ENCODE measurements around the gene PCDHA13. TPM values are rescaled to one million over a fixed set of nuclear protein-coding genes. Genes with fewer than 3 reads are reported as not detected.
"Not testable (repeated sequence)": the region's sequence is repeated elsewhere in the genome, so short reads cannot be mapped to it uniquely, and the experiment has no call there.

PCDHA13 gene
- total RNA-seq, 8 experiments from 2014 or later, result 0.21 to 13.2 (median 2.3) TPM; not detected in 1

DNA sequence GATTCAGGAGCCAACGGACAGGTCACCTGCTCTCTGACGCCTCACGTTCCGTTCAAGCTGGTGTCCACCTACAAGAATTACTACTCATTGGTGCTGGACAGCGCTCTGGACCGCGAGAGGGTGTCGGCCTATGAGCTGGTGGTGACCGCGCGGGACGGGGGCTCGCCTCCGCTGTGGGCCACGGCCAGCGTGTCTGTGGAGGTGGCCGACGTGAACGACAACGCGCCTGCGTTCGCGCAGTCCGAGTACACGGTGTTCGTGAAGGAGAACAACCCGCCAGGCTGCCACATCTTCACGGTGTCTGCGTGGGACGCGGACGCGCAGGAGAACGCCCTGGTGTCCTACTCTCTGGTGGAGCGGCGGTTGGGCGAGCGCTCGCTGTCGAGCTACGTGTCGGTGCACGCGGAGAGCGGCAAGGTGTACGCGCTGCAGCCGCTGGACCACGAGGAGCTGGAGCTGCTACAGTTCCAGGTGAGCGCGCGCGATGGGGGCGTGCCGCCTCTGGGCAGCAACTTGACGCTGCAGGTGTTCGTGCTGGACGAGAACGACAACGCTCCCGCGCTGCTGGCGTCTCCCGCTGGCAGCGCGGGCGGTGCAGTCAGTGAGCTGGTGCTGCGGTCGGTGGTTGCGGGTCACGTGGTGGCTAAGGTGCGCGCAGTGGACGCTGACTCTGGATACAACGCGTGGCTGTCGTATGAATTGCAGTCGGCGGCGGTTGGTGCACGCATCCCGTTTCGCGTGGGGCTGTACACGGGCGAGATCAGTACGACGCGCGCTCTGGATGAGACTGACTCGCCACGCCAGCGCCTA lies 24.5 kb upstream of the PCDHA13 start:
- no peaks in the 10 kb centered on the region for H3K4me1 ChIP-seq (replicated peaks in 1 of 2)
- 57 to 96% (median 93%) methylated on average over 3 to 31 of the region's 94 CpGs; no CpG with 5 or more reads in 4 of the 10 experiments for WGBS, 10 experiments
- in situ Hi-C loops (cut with MboI; ENCODE audit: low pct_unique_long_range_greater_than_20kb in 2 of 9, low sequenced_read_pairs in 9 of 9, unreplicated experiment in 9 of 9), result loop anchor here in 1 of 9 experiments (25.0 kb wide), 1 partner anchor 180 kb away; no protein-coding TSS in a partner anchor
- H3K27ac ChIP-seq, result no peak overlapping the region
- no peak overlapping the region for H3K4me3 ChIP-seq
- no peak for ATAC-seq (replicated peaks in 6 of 8)

DNA sequence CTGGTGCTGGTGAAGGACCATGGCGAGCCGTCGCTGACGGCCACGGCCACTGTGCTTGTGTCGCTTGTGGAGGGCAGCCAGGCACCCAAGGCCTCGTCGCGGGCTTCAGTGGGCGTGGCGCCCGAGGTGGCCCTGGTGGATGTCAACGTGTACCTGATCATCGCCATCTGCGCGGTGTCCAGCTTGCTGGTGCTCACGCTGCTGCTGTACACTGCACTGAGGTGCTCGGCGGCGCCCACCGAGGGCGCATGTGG lies 24.0 kb upstream of the PCDHA13 start:
- 80 to 95% methylated on average over 1 to 11 of the region's 22 CpGs; no CpG with 5 or more reads in 8 of the 10 experiments for WGBS, 10 experiments
- ATAC-seq (replicated peaks in 6 of 8), result no peak
- Histone ChIP-seq H3K4me1 (replicated peaks in 1 of 2) (no peaks in the 10 kb centered on the region), H3K4me3 (no peak overlapping the region), H3K27ac (no peak overlapping the region)
- in situ Hi-C loops (cut with MboI; ENCODE audit: low pct_unique_long_range_greater_than_20kb in 2 of 9, low sequenced_read_pairs in 9 of 9, unreplicated experiment in 9 of 9), result loop anchor here in 1 of 9 experiments (25.0 kb wide), 1 partner anchor 179 kb away; no protein-coding TSS in a partner anchor

DNA sequence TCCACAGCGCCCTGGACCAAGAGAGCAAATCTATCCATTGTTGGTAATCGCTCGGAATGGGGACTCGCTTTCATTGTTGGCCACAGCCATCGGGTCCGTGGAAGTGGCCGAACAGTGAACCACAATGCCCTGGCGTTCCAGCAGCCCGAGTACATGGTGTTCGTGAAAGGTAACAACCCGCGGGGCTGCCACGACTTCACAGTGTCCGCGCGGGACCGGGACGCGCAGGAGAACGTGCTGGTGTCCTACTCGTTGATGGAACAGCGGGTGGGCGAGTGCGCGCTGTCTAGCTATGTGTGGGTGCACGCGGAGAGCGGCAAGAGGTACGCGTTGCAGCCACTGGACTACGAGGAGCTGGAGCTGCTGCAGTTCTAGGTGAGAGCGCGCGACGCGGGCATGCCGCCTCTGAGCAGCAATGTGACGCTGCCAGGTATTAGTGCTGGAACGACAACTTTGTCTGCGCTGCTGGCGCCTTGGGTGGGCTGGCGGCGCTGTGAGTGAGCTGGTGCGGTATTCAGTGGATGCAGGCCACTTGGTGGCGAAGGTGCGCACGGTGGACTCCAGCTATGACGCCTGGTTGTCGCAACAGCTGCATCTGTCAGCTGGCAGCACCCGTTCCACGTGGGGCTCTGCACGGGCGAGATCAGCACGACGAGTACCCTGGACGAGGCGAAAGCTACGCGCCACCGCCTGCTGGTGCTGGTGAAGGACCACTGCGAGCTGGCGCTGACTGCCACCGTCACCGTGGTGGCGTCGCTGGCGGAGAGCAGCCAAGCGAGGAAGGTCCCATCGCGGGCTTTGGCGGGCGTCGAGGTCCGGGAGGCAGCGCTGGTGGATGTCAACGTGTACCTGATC lies 19.3 kb upstream of the PCDHA13 start:
- no peak for ATAC-seq (replicated peaks in 6 of 8)
- no peaks in the 10 kb centered on the region for H3K4me1 ChIP-seq (replicated peaks in 1 of 2)
- no peak overlapping the region for H3K4me3 ChIP-seq
- in situ Hi-C loops (cut with MboI; ENCODE audit: low pct_unique_long_range_greater_than_20kb in 2 of 9, low sequenced_read_pairs in 9 of 9, unreplicated experiment in 9 of 9), result loop anchor here in 1 of 9 experiments (25.0 kb wide), 1 partner anchor 175 kb away; no protein-coding TSS in a partner anchor
- no peak overlapping the region for H3K27ac ChIP-seq
- WGBS, 10 experiments, result 5 to 100% (median 95%) methylated on average over 1 to 46 of the region's 76 CpGs

DNA sequence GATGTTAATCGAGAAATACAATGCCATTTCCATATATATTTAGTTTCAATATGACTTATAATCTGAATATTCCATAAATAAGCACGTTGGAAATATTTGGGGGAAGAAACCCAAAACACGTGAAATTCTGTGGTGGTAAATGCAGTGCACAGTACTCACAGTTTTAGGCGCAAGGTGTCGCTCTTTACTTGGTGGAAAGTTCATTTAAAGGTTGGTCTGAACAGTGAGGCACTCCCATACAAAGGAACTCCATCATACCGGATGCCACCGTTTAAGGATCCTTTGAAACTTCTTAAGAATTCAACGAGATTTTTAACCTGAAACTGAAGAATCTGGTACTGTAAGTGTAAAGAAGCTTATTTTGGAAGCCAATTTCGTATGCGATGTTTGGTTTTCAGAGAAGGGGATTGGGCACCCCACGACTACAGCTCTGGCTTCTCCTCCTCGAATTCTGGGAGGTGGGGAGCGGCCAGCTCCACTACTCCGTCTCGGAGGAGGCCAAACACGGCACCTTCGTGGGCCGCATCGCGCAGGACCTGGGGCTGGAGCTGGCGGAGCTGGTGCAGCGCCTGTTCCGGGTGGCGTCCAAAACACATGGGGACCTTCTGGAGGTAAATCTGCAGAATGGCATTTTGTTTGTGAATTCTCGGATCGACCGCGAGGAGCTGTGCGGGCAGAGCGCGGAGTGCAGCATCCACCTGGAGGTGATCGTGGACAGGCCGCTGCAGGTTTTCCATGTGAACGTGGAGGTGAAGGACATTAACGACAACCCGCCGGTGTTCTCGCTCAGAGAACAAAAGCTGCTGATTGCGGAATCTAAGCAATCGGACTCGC lies 13.0 kb upstream of the PCDHA13 start, which contains the start of gene PCDHA11:
Gene PCDHA11 (plus strand): TSS at position 237 of the 834 bp plus-strand sequence. CDS start 147 bp downstream, at position 384.
- Histone ChIP-seq H3K4me1 (replicated peaks in 1 of 2) (no peaks in the 10 kb centered on the region), H3K4me3 (peak within 1 kb of the TSS in 4 of 5 donors; percentile 5 to 52 (median 24)), H3K27ac (peak within 1 kb of the TSS in 1 of 2 donors; percentile 85)
- in situ Hi-C loops (cut with MboI; ENCODE audit: low pct_unique_long_range_greater_than_20kb in 2 of 9, low sequenced_read_pairs in 9 of 9, unreplicated experiment in 9 of 9), result loop anchor here in 1 of 9 experiments (25.0 kb wide), 1 partner anchor 168 kb away; no protein-coding TSS in a partner anchor
- peak in 4 of 8 experiments; percentile 59 to 99 (median 71) for ATAC-seq (replicated peaks in 6 of 8)
- 0 to 97% (median 48%) methylated on average over 2 to 20 of the region's 41 CpGs for WGBS, 10 experiments

DNA sequence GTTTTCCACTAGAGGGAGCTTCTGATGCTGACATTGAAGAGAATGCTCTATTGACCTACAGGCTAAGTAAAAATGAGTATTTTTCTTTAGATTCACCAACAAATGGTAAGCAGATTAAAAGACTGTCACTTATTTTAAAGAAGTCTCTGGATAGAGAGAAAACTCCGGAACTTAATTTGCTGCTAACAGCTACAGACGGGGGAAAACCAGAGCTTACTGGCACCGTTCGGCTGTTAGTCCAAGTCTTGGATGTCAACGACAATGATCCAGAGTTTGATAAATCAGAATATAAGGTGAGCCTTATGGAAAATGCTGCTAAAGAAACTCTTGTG lies 12.4 kb upstream of the PCDHA13 start:
- Histone ChIP-seq H3K27ac (peak overlapping the region in 1 of 2 donors; percentile 85), H3K4me1 (replicated peaks in 1 of 2) (no peaks in the 10 kb centered on the region), H3K4me3 (peak overlapping the region in 2 of 5 donors; percentile 35 to 52)
- in situ Hi-C loops (cut with MboI; ENCODE audit: low pct_unique_long_range_greater_than_20kb in 2 of 9, low sequenced_read_pairs in 9 of 9, unreplicated experiment in 9 of 9), result loop anchor here in 1 of 9 experiments (25.0 kb wide), 1 partner anchor 168 kb away; no protein-coding TSS in a partner anchor
- WGBS, 10 experiments, result 32 to 100% (median 93%) methylated on average over 1 to 5 of the region's 5 CpGs; no CpG with 5 or more reads in 1 of the 10 experiments
- no peak for ATAC-seq (replicated peaks in 6 of 8)

DNA sequence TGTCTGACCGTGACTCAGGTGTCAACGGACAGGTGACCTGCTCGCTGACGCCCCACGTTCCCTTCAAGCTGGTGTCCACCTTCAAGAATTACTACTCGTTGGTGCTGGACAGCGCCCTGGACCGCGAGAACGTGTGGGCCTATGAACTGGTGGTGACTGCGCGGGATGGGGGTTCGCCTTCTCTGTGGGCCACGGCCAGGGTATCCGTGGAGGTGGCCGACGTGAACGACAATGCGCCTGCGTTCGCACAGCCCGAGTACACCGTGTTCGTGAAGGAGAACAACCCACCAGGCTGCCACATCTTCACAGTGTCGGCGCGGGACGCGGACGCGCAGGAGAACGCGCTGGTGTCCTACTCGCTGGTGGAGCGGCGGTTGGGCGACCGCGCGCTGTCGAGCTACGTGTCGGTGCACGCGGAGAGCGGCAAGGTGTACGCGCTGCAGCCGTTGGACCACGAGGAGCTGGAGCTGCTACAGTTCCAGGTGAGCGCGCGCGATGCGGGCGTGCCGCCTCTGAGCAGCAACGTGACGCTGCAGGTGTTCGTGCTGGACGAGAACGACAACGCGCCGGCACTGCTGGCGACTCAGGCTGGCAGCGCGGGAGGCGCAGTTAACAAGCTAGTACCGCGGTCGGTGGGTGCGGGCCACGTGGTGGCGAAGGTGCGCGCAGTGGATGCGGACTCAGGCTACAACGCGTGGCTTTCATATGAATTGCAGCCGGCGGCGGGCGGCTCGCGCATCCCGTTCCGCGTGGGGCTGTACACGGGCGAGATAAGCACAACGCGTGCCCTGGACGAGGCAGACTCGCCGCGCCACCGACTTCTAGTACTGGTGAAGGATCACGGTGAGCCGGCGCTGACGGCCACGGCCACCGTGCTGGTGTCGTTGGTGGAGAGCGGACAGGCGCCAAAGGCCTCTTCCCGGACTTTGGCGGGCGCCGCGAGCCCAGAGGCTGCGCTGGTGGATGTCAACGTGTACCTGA lies 11.4 kb upstream of the PCDHA13 start:
- Histone ChIP-seq H3K27ac (no peak overlapping the region), H3K4me3 (no peak overlapping the region), H3K4me1 (replicated peaks in 1 of 2) (no peaks in the 10 kb centered on the region)
- WGBS, 10 experiments, result 0 to 100% (median 96%) methylated on average over 1 to 46 of the region's 114 CpGs; no CpG with 5 or more reads in 1 of the 10 experiments
- no peak for ATAC-seq (replicated peaks in 6 of 8)
- in situ Hi-C loops (cut with MboI; ENCODE audit: low pct_unique_long_range_greater_than_20kb in 2 of 9, low sequenced_read_pairs in 9 of 9, unreplicated experiment in 9 of 9), result loop anchor here in 3 of 9 experiments (5.0 to 25.0 kb wide), 3 partner anchors 167 to 174 kb away; no protein-coding TSS in a partner anchor

DNA sequence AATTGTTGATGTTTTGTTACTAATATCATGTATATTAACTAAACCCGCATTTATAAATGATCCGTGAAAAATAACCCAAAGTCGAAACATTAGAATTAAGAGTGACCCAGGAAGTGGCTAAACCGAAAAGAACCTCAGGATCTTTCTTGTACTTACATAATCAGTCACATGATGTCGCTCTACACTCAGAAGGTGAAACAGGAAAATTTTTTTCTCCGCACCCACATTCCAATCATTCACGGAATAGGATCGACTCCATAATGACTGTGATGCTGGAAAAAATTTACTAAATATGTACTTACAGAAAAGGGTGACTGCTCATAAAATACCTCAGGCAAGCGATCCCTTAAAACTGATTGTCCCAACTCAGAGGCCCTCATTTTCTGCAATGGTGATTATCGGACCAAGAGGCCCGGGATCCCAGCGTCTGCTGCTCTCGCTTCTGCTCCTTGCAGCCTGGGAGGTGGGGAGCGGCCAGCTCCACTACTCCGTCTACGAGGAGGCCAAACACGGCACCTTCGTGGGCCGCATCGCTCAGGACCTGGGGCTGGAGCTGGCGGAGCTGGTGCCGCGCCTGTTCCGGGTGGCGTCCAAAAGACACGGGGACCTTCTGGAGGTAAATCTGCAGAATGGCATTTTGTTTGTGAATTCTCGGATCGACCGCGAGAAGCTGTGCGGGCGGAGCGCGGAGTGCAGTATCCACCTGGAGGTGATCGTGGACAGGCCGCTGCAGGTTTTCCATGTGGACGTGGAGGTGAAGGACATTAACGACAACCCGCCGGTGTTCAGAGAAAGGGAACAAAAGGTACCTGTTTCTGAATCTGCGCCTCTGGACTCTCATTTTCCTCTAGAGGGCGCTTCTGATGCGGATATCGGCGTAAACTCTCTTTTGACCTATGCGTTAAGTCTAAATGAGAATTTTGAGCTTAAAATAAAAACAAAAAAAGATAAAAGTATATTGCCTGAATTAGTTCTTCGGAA lies 6.5 kb upstream of the PCDHA13 start, which contains the start of gene PCDHA12:
Gene PCDHA12 (plus strand): TSS at position 224 of the 981 bp plus-strand sequence. CDS start 165 bp downstream, at position 389.
- WGBS, 10 experiments, result 4 to 92% (median 27%) methylated on average over 8 to 36 of the region's 47 CpGs
- peak in 4 of 8 experiments; percentile 61 to 84 (median 68) for ATAC-seq (replicated peaks in 6 of 8)
- H3K27ac ChIP-seq, result peak within 1 kb of the TSS in 1 of 2 donors; percentile 79
- H3K4me3 ChIP-seq, result peak within 1 kb of the TSS in 4 of 5 donors; percentile 42 to 69 (median 52)
- H3K4me1 ChIP-seq (replicated peaks in 1 of 2), result no peaks in the 10 kb centered on the region
- in situ Hi-C loops (cut with MboI; ENCODE audit: low pct_unique_long_range_greater_than_20kb in 2 of 9, low sequenced_read_pairs in 9 of 9, unreplicated experiment in 9 of 9), result loop anchor here in 2 of 9 experiments (10.0 to 25.0 kb wide), 2 partner anchors 162 to 169 kb away; no protein-coding TSS in a partner anchor

DNA sequence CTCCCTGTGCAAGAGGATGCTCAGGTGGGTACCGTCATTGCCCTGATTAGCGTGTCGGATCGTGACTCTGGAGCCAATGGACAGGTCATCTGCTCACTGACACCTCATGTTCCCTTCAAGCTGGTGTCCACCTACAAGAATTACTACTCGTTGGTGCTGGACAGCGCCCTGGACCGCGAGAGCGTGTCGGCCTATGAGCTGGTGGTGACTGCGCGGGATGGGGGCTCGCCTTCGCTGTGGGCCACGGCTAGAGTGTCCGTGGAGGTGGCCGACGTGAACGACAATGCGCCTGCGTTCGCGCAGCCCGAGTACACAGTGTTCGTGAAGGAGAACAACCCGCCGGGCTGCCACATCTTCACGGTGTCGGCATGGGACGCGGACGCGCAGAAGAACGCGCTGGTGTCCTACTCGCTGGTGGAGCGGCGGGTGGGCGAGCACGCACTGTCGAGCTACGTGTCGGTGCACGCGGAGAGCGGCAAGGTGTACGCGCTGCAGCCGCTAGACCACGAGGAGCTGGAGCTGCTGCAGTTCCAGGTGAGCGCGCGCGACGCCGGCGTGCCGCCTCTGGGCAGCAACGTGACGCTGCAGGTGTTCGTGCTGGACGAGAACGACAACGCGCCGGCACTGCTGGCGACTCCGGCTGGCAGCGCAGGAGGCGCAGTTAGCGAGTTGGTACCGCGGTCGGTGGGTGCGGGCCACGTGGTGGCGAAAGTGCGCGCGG lies 5.2 kb upstream of the PCDHA13 start:
- in situ Hi-C loops (cut with MboI; ENCODE audit: low pct_unique_long_range_greater_than_20kb in 2 of 9, low sequenced_read_pairs in 9 of 9, unreplicated experiment in 9 of 9), result loop anchor here in 2 of 9 experiments (10.0 to 25.0 kb wide), 2 partner anchors 161 to 168 kb away; no protein-coding TSS in a partner anchor
- H3K4me3 ChIP-seq, result peak overlapping the region in 2 of 5 donors; percentile 54 to 69
- not testable (repeated sequence) for ATAC-seq (replicated peaks in 6 of 8); H3K27ac ChIP-seq; H3K4me1 ChIP-seq (replicated peaks in 1 of 2)
- WGBS, 10 experiments, result 30 to 100% (median 97%) methylated on average over 3 to 25 of the region's 80 CpGs; no CpG with 5 or more reads in 3 of the 10 experiments

DNA sequence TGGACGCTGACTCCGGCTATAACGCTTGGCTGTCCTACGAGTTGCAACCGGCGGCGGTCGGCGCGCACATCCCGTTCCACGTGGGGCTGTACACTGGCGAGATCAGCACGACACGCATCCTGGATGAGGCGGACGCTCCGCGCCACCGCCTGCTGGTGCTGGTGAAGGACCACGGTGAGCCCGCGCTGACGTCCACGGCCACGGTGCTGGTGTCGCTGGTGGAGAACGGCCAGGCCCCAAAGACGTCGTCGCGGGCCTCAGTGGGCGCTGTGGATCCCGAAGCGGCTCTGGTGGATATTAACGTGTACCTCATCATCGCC lies 4.7 kb upstream of the PCDHA13 start:
- H3K4me3 ChIP-seq, result no peak overlapping the region
- no peaks in the 10 kb centered on the region for H3K4me1 ChIP-seq (replicated peaks in 1 of 2)
- no peak overlapping the region for H3K27ac ChIP-seq
- ATAC-seq (replicated peaks in 6 of 8), result no peak
- in situ Hi-C loops (cut with MboI; ENCODE audit: low pct_unique_long_range_greater_than_20kb in 2 of 9, low sequenced_read_pairs in 9 of 9, unreplicated experiment in 9 of 9), result loop anchor here in 2 of 9 experiments (10.0 to 25.0 kb wide), 2 partner anchors 160 to 168 kb away; no protein-coding TSS in a partner anchor
- WGBS, 10 experiments, result 40 to 99% (median 89%) methylated on average over 1 to 14 of the region's 37 CpGs; no CpG with 5 or more reads in 6 of the 10 experiments

DNA sequence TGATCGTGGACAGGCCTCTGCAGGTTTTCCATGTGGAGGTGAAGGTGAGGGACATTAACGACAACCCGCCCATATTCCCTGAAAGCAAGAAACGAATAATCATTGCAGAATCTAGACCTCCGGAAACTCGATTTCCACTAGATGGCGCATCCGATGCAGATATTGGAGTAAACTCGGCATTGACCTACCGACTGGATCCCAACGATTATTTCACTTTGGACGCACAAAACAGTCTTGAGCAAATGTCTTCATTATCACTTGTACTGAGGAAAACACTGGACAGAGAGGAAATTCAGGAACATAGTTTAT lies 621 bp downstream of the PCDHA13 start:
- in situ Hi-C loops (cut with MboI; ENCODE audit: low pct_unique_long_range_greater_than_20kb in 2 of 9, low sequenced_read_pairs in 9 of 9, unreplicated experiment in 9 of 9), result loop anchor here in 1 of 9 experiments (25.0 kb wide), 1 partner anchor 155 kb away; no protein-coding TSS in a partner anchor
- Histone ChIP-seq H3K4me3 (peak overlapping the region in 3 of 5 donors; percentile 29 to 59 (median 49)), H3K27ac (peak overlapping the region in 1 of 2 donors; percentile 62), H3K4me1 (replicated peaks in 1 of 2) (no peaks in the 10 kb centered on the region)
- WGBS, 10 experiments, result 3 to 80% (median 38%) methylated on average over 1 to 9 of the region's 12 CpGs; no CpG with 5 or more reads in 3 of the 10 experiments
- ATAC-seq (replicated peaks in 6 of 8), result peak in 3 of 8 experiments; percentile 59 to 69 (median 66)

Measured in motor neuron (in vitro differentiated cells).